OCI-LY7 (cell line): ENCODE results near the gene AK2. TPM values are rescaled to one million over a fixed set of nuclear protein-coding genes. Genes with fewer than 3 reads are reported as not detected.

Experiments used
- BruUV-seq: library from RNA; stranded (reverse); fragments of 400-500 nt; replicated peaks from 2 replicates; lab custom pipeline; 2021; lab: Mats Ljungman, UMichigan
- CTCF ChIA-PET: fragments of 300-600 bp; sonication (Branson Sonifier 250); formaldehyde crosslinking; loops from one replicate; lab custom pipeline; 2022; ENCODE audit warnings: antibody characterized with exemption; ENCODE audit not compliant: unreplicated experiment; lab: Charles Lee
- POLR2A ChIA-PET: fragments of 300-600 bp; sonication (Branson Sonifier 250); formaldehyde crosslinking; loops from one replicate; lab custom pipeline; 2022; ENCODE audit warnings: antibody characterized with exemption; lab: Charles Lee
- DNase-seq: peaks from one replicate; pipeline ENCODE4 v3.0.0-alpha.2; 2015; ENCODE audit warnings: low spot score
- H2AFZ ChIP-seq: fragments of 200-600 bp; sonication (generic), shearing (Covaris generic); 2 replicates; pipeline ENCODE4 v1.6.1; 2014; ENCODE audit warnings: mild to moderate bottlenecking, antibody characterized with exemption, low read length, moderate library complexity
- H3K27ac ChIP-seq: fragments of 200-600 bp; sonication (generic); 2 replicates; pipeline ENCODE4 v1.5.1; 2014; ENCODE audit warnings: mixed run types, low read depth, mild to moderate bottlenecking, moderate library complexity, low read length, inconsistent platforms; ENCODE audit not compliant: poor library complexity, severe bottlenecking
- H3K36me3 ChIP-seq: fragments of 200-600 bp; sonication (generic); 2 replicates; pipeline ENCODE4 v1.6.1; 2014; ENCODE audit warnings: mild to moderate bottlenecking, antibody characterized with exemption, low read length, moderate library complexity, mixed read lengths; ENCODE audit not compliant: insufficient read depth
- H3K4me1 ChIP-seq: fragments of 200-600 bp; sonication (generic); 2 replicates; pipeline ENCODE4 v1.5.1; 2014; ENCODE audit warnings: mild to moderate bottlenecking, low read length; ENCODE audit not compliant: insufficient read depth, poor library complexity, severe bottlenecking
- H3K4me2 ChIP-seq: fragments of 200-600 bp; sonication (generic); 2 replicates; pipeline ENCODE4 v1.6.1; 2014; ENCODE audit warnings: mild to moderate bottlenecking, low read length
- H3K4me3 ChIP-seq: fragments of 200-600 bp; sonication (generic); 2 replicates; pipeline ENCODE4 v1.5.1; 2014; ENCODE audit warnings: mild to moderate bottlenecking, low read depth, low read length; ENCODE audit not compliant: poor library complexity, severe bottlenecking
- H3K79me2 ChIP-seq: fragments of 200-600 bp; sonication (generic); 2 replicates; pipeline ENCODE4 v1.6.1; 2016; ENCODE audit warnings: low read depth, mild to moderate bottlenecking, low read length, moderate library complexity, mixed read lengths; ENCODE audit not compliant: insufficient read depth
- H3K9me2 ChIP-seq: fragments of 200-600 bp; sonication (generic); 2 replicates; pipeline ENCODE4 v1.6.1; 2016; ENCODE audit warnings: mild to moderate bottlenecking, low read length, mixed read lengths; ENCODE audit not compliant: insufficient read depth
- H3K9me3 ChIP-seq: fragments of 200-600 bp; sonication (generic); 2 replicates; pipeline ENCODE4 v1.6.1; 2014; ENCODE audit warnings: mild to moderate bottlenecking, mixed run types, low read length, mixed read lengths
- H4K20me1 ChIP-seq: fragments of 200-600 bp; sonication (generic); 2 replicates; pipeline ENCODE4 v1.6.1; 2014; ENCODE audit warnings: mild to moderate bottlenecking, antibody characterized with exemption, low read length, moderate library complexity, mixed read lengths; ENCODE audit not compliant: insufficient read depth
- EZH2phosphoT487 ChIP-seq: fragments of 200-600 bp; sonication (generic); IDR thresholded peaks from 2 replicates; pipeline ENCODE4 v1.6.1; 2018; ENCODE audit warnings: low read depth, borderline replicate concordance, mild to moderate bottlenecking, mixed run types, antibody characterized with exemption, low read length, moderate library complexity, mixed read lengths
- intact Hi-C: fragments of 100-400 bp; cut with micrococcal nuclease; formaldehyde crosslinking; loops from one replicate; pipeline ENCODE4 v1.10.0; 2022; ENCODE audit not compliant: unreplicated experiment
- total RNA-seq, 2 experiments: library from RNA; depleted of rRNA in 1 of 2; stranded (reverse); fragments of >200 nt in 1 of 2; shearing (Covaris generic) in 1 of 2; gene quantifications; 2 replicates each; pipeline ENCODE4 v1.2.3, GENCODE V29; 2014 to 2022
- TF ChIP-seq, protein P1 (sequence below): fragments of 200-600 bp; sonication (generic); conservative IDR thresholded peaks from 2 replicates; pipeline ENCODE4 v1.5.1; 2014; ENCODE audit warnings: mild to moderate bottlenecking, antibody characterized with exemption, low read length, moderate library complexity, mixed read lengths

The AK2 gene
- total RNA-seq, 2 experiments from 2014 or later = 185 to 298 TPM

DNA sequence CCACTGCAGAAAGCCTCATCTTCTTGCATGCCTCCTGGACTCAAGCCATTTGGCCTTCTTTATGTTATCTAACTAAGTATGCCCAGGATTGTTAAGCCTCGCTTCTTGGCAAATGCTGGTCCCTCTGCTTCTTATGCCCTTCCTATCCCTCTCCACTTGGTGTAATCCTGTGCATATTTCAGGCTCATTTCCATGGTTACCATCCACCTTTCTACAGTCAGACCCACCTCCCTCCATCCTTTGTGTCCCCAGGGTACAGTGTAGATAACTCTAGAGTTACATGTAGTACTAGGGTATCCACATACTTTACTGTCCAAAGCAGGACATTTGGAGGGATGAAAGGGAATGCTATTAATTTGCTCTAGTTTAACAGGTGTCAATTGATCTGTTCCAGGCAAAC lies 65.5 kb downstream of the AK2 start:
- intact Hi-C loops = no loop called here
- Histone ChIP-seq H3K4me2 (no peak overlapping the region), H3K4me3 (no peak overlapping the region), H3K79me2 (no peaks in the 10 kb centered on the region), H3K27ac (no peak overlapping the region), H3K9me2 (no peaks in the 10 kb centered on the region), H3K36me3 (no peaks in the 10 kb centered on the region), H3K9me3 (no peaks in the 10 kb centered on the region), H2AFZ (no peak overlapping the region), H3K4me1 (no peaks in the 10 kb centered on the region), H4K20me1 (no peaks in the 10 kb centered on the region)
- ChIA-PET POLR2A (interaction anchor here (0.9 to 2.0 kb wide), 2 partner anchors 9 to 18 kb away, joined by 5 to 9 read pairs; no protein-coding TSS in a partner anchor), CTCF (no interaction called here)
- BruUV-seq = no TSS peak
- no peak for TF ChIP-seq EZH2phosphoT487
- TF ChIP-seq, protein P1, sequence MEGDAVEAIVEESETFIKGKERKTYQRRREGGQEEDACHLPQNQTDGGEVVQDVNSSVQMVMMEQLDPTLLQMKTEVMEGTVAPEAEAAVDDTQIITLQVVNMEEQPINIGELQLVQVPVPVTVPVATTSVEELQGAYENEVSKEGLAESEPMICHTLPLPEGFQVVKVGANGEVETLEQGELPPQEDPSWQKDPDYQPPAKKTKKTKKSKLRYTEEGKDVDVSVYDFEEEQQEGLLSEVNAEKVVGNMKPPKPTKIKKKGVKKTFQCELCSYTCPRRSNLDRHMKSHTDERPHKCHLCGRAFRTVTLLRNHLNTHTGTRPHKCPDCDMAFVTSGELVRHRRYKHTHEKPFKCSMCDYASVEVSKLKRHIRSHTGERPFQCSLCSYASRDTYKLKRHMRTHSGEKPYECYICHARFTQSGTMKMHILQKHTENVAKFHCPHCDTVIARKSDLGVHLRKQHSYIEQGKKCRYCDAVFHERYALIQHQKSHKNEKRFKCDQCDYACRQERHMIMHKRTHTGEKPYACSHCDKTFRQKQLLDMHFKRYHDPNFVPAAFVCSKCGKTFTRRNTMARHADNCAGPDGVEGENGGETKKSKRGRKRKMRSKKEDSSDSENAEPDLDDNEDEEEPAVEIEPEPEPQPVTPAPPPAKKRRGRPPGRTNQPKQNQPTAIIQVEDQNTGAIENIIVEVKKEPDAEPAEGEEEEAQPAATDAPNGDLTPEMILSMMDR = no peak
- no peak for DNase-seq

DNA sequence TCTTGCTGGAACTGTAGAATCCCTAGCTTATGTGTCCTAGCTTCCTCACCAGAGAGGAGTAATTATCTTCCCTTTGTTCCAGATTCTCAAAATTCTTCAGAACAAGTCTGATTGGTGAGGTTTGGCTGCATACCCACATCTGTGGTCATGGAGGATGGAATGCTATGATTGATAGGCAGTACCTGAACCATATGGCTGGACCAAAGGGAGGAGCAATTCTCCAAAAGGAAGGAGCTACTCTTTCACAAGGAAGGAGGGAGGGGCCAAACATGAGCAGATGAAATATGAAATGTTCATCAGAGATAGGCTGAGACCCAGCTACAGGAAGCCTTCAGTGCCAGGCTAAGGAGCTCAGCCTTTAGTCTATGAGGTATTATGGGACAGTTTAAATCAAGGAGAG lies 67.1 kb downstream of the AK2 start:
- H3K4me2 ChIP-seq = no peak overlapping the region
- H3K9me2 ChIP-seq = no peaks in the 10 kb centered on the region
- H3K4me3 ChIP-seq = no peak overlapping the region
- H3K9me3 ChIP-seq = no peaks in the 10 kb centered on the region
- BruUV-seq = no TSS peak
- H3K4me1 ChIP-seq = peaks cover 6% of the 10 kb centered on the region
- no peak overlapping the region for H2AFZ ChIP-seq
- intact Hi-C loops = no loop called here
- TF ChIP-seq EZH2phosphoT487 = no peak
- TF ChIP-seq, protein P1 = no peak
- no peaks in the 10 kb centered on the region for H4K20me1 ChIP-seq
- POLR2A ChIA-PET = interaction anchor here (0.5 to 2.0 kb wide), 3 partner anchors 11 to 21 kb away, joined by 4 to 9 read pairs (median 6); no protein-coding TSS in a partner anchor
- H3K79me2 ChIP-seq = no peaks in the 10 kb centered on the region
- no peaks in the 10 kb centered on the region for H3K36me3 ChIP-seq
- DNase-seq = no peak
- no peak overlapping the region for H3K27ac ChIP-seq
- CTCF ChIA-PET = interaction anchor here (0.8 kb wide), 1 partner anchor 11 kb away, joined by 3 read pairs; no protein-coding TSS in a partner anchor

DNA sequence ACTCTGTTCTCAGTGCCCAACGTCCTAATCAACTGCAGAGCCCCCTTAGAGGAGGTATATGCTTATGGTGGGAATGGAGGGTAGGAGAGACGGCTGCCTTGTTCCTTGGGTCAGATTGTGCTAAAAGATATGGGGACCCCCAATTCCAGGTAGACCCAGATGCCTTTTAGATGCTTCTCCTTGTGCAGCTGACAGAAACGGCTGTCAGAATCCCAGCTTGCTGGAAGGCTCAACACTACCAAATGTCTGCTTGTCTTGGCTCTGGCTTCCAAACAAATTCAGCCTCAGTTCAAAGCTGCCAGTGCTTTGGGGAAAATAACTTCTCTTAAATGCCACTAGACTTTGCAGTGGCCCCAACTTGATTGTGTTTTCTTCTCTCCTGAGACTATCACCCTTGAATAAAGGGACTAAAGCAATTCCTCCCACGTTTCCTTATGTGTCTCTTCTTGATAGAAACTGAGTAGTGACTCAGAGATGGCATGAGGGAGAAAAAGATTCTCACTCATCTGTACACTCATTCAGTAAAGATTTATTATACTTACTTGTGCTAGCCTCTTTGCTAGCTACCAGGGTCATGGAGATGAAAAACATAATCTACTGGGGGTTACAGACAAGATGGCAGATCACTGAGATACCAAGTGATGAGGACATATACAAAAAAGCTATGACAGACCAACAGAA lies 68.7 kb downstream of the AK2 start:
- TF ChIP-seq, protein P1 = no peak
- no peak for TF ChIP-seq EZH2phosphoT487
- Histone ChIP-seq H2AFZ (no peak overlapping the region), H3K4me2 (no peak overlapping the region), H3K9me3 (no peaks in the 10 kb centered on the region), H3K4me1 (peaks cover 6% of the 10 kb centered on the region), H3K27ac (no peak overlapping the region), H3K9me2 (no peaks in the 10 kb centered on the region), H3K36me3 (no peaks in the 10 kb centered on the region), H4K20me1 (0 out of 2 replicates have a peak, but pooled peaks cover under 1% of the 10 kb centered on the region), H3K4me3 (no peak overlapping the region), H3K79me2 (peaks cover 10% of the 10 kb centered on the region)
- no TSS peak for BruUV-seq
- intact Hi-C loops = no loop called here
- no peak for DNase-seq
- POLR2A ChIA-PET = interaction anchor here (1.0 to 1.3 kb wide), 3 partner anchors 13 to 23 kb away, joined by 3 to 4 read pairs (median 3); no protein-coding TSS in a partner anchor
- CTCF ChIA-PET = interaction anchor here (0.6 kb wide), 1 partner anchor 87 kb away, joined by 3 read pairs; no protein-coding TSS in a partner anchor
